GM18498 (cell line): ENCODE data around the gene FHIT.

ENCODE experiments used
- ATAC-seq: cut with Tn5 transposase; IDR thresholded peaks from one replicate; pipeline ENCODE4 v1.9.1; 2021; ENCODE audit warnings: mild to moderate bottlenecking, moderate library complexity; ENCODE audit not compliant: unreplicated experiment

FHIT gene

GRCh38 chr3:60269377-60269776 is 981.9 kb downstream of the FHIT start:
- ATAC-seq: no peak

GRCh38 chr3:60268123-60268522 is 983.1 kb downstream of the FHIT start:
- ATAC-seq: no peak

GRCh38 chr3:60266444-60266843 is 984.8 kb downstream of the FHIT start:
- ATAC-seq: no peak

- ATAC-seq: no peak
Observed at GRCh38 chr3:60263191-60263590, 988.1 kb downstream of the FHIT start.

DNA sequence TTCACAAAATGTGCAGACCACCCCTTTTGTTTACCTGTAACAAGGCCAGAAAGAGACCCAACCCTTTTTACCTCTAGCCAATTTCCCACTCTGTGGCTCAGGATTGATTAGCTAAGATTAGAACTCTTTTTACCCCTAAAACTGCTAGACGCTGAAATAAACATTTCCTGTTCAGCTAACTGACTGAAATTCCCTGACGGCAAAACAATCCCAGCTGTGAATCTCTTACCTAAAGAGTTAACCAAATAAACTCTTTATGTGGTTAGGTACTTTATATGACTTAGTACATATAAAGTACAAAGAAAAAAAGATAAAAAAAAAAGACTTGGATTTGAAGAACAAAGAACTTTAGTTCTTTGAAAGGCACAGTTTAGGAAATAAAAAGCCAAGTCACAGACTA is 988.7 kb downstream of the FHIT start:
- no peak for ATAC-seq

- no peak for ATAC-seq
Observed at GRCh38 chr3:60260546-60260945, 990.7 kb downstream of the FHIT start.

- ATAC-seq: no peak
Observed at GRCh38 chr3:60250810-60251209, 1000.4 kb downstream of the FHIT start.

GRCh38 chr3:60250206-60250605 is 1001.0 kb downstream of the FHIT start:
- no peak for ATAC-seq

DNA sequence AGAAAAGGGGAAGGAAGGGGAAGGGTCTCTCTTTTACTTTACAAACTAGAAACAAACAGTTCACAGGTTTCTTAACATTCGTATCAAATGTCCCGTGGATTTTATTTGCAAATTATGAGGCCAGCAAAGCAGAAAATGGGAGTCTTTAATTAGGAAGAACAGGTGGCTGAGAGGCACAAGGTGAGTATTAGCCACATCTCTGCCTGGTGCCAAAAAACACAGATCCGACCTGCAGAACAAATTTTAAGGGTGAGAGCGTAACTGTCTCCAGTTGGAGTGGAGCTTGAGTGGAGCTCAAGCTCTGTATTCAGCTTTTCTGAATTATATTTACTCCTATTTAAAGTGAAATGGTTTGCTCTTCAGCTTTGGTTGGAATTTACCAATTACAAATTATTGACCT is 1004.9 kb downstream of the FHIT start:
- ATAC-seq: no peak

- no peak for ATAC-seq
Observed at GRCh38 chr3:60243456-60243855, 1007.8 kb downstream of the FHIT start.

- no peak for ATAC-seq
Observed at GRCh38 chr3:60240492-60240891, 1010.8 kb downstream of the FHIT start.

DNA sequence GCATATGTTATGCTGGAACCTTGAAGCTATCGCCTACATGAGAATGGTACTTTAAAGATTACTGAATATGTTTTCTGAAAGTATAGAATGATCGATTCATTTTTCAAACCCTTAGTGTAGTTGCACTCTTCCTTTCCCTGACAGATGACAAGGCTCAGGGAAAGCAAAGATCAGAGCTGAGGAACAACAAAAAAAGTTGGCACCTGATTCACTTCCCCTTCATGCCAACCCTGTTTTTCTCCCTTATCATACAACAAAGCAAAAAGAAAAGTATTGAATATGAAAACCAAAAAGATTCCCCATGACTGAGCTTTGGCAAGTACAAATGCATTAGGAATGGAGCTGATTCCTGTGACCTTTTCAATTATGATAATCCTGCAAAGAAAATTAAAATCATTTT is 1012.7 kb downstream of the FHIT start:
- ATAC-seq: no peak

GRCh38 chr3:60229502-60229901 is 1021.8 kb downstream of the FHIT start:
- no peak for ATAC-seq

DNA sequence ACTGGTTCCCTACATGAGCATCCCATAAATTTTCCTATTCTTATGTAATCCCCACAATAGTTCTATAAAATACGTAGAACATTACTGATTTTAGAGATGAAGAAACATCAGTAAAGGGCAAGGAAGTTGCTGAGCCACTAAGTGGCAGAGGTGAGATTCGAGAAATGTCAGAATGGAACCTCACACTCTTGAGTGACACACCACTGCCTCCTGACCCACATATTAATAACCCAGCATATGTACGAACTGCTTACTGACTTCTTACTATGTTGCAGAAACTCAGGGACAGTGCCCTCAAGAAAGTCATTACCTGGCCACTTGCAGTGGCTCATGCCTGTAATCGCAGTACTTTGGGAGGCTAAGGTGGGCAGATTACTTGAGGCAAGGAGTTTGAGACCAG is 1022.4 kb downstream of the FHIT start:
- no peak for ATAC-seq

DNA sequence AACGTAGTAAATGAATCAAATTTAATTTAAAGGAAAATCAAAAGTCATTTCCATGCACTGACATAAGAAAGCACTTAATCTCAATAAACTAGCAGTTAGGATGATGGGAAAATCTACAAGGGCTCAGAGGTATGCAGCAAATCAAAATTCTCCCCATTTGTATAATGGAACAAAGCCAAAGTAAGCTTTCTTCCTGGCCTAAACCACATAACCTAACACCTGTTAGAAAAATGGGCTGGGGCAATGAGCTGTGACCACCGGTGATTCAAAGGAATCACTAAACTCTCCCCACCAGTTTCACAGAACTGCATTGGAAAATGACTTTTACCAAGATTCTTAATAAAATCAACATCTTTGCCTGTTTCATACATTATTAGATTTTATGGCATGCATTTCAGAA is 1024.3 kb downstream of the FHIT start:
- no peak for ATAC-seq

DNA sequence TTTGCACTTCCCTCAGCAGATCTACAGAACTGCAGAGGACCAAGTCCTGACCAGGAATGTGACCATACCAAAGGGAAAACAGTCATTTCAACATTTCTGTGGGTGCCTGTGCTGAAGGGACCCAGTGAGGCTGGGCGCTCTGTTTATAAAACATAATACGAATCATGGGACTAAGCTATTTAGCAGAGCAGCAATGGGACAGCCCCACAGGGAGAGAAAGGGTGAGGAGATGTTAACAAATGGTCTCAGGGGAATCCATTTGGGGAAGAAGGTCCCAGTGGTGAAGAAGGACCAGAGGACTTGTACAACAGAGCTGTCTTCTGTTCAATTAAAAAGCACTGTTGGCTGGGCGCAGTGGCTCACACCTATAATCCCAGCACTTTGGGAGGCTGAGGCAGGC is 1025.4 kb downstream of the FHIT start:
- ATAC-seq: no peak

- ATAC-seq: no peak
Observed at GRCh38 chr3:60220768-60221167, 1030.5 kb downstream of the FHIT start.

DNA sequence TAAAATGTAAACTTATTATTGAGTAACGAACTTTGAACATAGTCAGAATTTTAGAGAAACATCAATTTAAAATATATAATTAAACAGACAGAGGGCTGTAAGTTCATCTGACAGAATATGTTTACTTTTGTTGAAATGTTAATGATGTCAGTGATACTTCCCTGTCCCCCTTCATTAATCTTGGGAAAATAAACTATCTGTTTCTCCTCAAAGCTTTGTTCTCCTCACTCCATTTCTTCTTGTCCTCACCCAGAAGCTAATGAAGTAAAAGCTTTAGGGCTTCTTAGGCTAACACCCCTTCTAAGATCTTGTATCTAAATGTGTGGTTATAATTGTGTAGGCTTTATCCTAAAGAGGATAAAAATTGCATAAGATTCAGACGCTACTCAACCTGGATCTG is 1031.8 kb downstream of the FHIT start:
- no peak for ATAC-seq

DNA sequence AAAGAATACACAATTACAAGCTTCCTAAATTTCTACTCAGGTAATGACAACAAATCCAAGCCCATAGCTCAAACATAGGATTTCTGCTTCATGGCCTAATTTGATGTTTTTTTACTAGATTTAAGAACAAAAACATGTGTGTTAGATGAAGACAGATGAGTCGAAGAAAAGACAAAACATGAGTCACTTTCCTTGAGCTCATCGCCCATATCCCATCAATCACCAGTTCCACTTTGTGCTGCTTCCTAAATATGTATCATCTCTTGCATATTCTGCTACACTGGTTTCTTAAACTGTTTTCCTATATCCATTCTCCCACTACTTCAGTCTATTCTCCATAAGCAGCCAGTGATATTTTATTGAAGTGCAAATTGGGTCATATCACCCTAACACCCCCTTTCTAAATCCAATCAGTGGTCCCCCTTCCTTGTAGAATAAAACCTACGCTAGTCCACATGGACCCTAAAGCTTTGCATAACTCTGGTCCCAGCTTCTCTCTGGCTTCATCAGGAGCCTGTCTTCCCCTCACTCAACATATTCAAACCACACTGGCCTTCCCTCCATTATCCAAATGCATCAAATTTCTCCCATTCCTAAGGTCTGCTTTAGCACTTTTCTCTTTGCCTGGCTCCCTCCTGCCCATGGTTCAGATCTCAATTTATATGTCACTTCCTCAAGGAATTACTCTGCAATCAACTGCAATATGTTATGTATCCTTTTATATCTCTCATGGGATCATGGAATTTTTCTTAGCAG is 1033.9 kb downstream of the FHIT start:
- no peak for ATAC-seq

GRCh38 chr3:60216462-60217075 is 1034.7 kb downstream of the FHIT start:
- ATAC-seq: no peak

- no peak for ATAC-seq
Observed at GRCh38 chr3:60215946-60216345, 1035.3 kb downstream of the FHIT start.

DNA sequence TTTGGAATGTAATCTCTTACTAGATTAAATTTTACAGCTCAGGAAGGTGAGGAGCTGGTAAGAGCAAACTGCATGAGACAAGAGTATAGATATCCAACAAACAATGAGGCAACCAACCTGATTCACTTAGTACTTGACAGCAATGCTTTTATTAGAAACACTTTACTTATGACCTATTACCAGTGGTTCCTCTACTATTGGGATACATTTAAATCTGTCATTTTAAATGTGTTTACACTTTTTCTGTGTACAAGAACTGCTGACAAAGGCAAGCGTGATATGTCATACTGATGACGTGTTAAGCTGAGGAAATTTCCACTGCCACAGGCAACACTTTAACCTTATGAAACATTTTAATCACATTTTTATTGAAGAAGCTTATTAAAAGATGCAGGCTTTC is 1043.3 kb downstream of the FHIT start:
- no peak for ATAC-seq

- ATAC-seq: no peak
Observed at GRCh38 chr3:60206206-60206605, 1045.0 kb downstream of the FHIT start.
